GM19463 (cell line): ENCODE data around the gene CDKL2.
"Not testable (repeated sequence)": the region's sequence is repeated elsewhere in the genome, so short reads cannot be mapped to it uniquely, and the experiment has no call there.

Source experiments
- ATAC-seq: cut with Tn5 transposase; IDR thresholded peaks from one replicate; pipeline ENCODE4 v1.9.1; 2021; ENCODE audit warnings: mild to moderate bottlenecking, moderate library complexity; ENCODE audit not compliant: unreplicated experiment

The CDKL2 gene

DNA sequence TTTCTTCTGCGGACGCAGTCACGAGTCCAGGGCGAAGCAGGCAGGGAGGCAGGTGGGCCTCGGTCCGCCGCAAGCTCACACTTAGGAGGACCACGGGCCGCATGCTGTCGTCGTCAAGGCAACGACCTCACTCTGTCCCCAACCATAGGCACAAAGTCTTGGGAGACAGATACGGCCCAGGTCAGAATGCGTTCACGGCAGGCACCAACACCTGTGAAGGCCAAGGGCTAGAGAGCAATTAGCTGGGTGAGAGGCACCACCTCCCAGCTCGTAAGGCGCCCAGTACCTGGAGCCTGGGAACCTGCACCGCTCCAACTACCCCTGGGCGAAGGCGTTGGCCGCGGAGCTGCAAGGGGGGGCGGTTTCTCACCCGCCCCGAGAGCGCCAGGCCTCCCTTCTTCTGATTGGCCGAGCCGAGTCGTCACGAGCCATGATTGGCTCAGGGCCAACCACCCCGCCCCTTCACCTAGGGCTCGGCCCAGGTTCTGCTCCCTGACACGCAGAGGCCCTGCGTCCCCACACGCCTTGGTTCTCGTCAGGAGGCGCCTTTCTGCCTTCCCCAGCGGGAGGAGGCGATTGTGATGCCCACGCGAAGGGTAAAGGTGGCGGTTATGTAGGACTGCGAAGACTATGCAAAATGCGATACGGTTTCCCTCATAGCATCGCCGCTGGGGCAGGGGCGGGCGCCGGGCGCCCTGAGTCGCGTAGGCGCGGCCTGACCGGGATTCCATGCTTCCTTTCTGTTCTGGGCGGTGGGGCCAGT lies at the start of gene CDKL2:
TSS of gene CDKL2 (minus strand) at position 355 of the 763 bp plus-strand sequence. CDS start 4,540 bp downstream, outside the sequence.
- ATAC-seq: peak; percentile 99

DNA sequence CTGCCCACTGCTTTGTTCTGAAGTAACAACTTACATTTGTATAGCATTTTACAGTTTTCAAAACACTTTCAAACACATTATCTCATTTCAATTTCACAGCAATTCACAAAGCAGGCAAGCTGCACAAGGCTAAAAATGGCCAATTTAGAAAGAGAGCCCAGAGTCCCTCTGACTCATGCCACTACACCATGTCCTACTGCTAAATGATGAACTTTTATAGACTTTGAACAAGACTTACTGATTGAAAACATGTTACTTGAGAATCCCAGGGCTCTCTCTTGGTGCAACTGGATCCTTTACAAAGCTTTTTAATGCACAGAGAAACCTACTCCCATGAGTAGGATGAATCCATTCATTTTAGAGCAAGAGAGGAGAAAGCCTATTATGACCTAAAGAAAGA lies 48.6 kb upstream of the CDKL2 start:
- ATAC-seq: no peak

GRCh38 chr4:75678473-75678872 lies 48.1 kb upstream of the CDKL2 start:
- no peak for ATAC-seq

GRCh38 chr4:75675004-75675531 lies 44.7 kb upstream of the CDKL2 start:
- ATAC-seq: no peak

DNA sequence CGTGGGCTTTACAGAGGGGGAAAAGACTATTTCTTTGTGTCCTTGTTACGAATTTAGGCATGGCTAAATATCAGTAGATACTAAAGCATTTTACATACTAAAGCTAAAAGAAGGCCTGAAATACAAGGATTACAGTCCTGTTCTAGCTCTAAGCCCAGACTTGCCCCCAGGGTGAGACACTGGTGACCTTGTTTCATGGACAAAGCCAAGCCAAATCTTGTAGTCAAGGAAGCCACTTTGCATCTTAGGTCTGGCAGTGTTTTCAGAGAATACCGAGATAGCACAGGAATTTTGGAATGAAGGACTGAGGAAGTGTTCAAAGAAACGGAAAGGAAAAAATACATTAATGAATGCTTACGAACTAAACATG lies 43.6 kb upstream of the CDKL2 start:
- no peak for ATAC-seq

- ATAC-seq: peak; percentile 93
These were observed 43.0 kb upstream of the CDKL2 start, which contains the start of gene G3BP2 for GRCh38 chr4:75673027-75673958. TSS of gene G3BP2 (minus strand) at chr4:75673411. CDS start at chr4:75662025, 11,386 bp downstream.

DNA sequence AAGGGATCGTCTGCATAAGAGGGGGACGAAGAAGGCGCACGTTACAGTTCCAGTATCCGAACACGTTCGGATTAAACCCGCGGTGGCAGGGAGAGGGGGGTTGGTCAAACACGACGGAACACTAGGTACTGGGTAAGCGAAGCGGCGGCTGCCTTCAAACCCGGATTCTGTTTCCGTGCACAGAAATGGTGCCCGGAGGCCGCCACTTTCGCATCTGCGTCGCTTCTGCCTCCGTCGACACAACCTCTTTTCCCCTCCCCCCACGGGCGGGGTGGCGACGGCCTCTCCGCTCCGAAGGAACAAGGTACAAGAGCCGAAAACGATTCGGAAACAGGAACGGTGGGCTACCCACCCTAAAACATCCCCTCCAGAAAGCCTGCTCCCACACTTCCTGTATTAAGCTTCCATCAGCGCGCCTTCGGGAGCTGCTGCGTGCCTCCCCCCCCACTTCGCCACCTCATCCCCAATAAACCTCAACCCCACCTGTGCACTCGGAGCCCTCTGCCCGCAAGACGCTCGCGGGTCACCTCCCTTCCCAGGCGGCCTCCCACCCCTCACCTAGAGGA lies 42.2 kb upstream of the CDKL2 start:
- ATAC-seq: peak; percentile 18

- no peak for ATAC-seq
These were observed 41.6 kb upstream of the CDKL2 start for GRCh38 chr4:75671802-75672421.

DNA sequence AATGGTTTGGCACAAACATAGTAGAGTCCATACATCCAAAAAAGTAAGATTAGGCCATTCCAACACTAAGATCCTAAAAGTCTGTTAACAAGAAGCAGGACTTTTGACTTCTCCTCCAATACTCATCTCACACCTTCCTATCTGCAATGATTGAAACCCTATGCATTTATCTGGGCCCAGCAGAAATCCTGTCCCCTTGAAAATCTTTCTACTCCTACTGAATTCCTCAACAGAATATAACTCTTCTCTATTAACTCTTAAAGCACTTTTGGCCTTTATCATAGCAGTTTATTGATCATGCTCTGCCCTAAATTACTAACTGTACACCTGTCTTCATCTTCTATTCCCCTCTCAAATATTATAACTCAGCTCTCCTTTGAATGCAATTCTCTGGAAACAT lies 38.3 kb upstream of the CDKL2 start:
- no peak for ATAC-seq

DNA sequence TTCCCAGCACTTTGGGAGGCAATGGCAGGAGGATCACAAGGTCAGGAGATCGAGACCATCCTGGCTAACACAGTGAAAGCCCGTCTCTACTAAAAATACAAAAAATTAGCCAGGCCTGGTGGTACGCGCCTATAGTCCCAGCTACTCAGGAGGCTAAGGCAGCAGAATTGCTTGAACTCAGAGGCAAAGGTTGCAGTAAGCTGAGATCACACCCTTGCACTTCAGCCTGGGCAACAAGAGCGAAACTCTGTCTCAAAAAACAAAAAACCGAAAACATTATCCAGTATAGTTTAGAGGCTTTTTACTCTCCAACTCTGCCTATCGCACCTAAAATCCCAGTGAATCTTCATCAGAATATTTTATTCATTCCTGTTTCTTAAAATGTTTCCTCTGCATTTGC lies 37.3 kb upstream of the CDKL2 start:
- not testable (repeated sequence) for ATAC-seq

- no peak for ATAC-seq
These were observed 36.0 kb upstream of the CDKL2 start for GRCh38 chr4:75666299-75666698.

GRCh38 chr4:75664604-75665003 lies 34.3 kb upstream of the CDKL2 start:
- ATAC-seq: not testable (repeated sequence)

DNA sequence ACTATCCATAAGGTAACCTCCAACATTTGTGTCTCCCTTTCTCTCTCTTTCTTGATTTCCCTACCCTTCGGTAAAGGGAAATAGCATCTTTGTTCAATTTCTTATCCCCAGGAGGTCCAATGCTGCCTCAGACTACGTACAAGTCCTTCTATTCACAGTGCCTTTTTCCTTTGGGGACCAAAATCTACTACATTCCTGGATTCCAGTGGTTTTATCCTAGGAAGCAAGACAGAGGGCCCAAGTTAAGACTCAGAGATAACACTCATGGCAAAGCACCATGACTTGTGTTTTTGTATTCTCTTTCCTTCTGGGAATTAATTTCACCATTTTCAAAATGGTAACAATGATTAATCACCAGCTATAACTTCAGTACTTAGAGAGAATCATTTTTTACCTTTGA lies 32.3 kb upstream of the CDKL2 start:
- no peak for ATAC-seq

DNA sequence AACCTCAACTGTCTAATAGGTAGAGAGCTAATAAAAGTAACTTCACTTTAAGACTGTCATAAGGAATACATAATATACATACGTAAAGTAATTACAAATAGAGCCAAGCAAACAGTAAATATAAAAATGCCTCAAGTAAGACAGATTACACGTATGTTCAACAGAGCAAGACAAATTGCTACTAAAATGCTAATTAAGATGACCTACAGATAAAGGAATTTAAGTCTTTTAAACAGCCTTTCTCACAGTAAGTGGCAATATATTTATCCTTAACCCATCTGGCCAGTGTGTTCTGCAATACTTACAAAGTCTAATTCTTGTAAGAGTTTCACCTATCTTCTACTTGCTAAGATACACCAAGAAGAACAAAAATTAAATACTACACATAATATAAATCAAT lies 30.2 kb upstream of the CDKL2 start:
- no peak for ATAC-seq

- ATAC-seq: no peak
These were observed 29.2 kb upstream of the CDKL2 start for GRCh38 chr4:75659512-75660031.

- no peak for ATAC-seq
These were observed 28.5 kb upstream of the CDKL2 start for GRCh38 chr4:75658876-75659275.

- ATAC-seq: no peak
These were observed 25.2 kb upstream of the CDKL2 start for GRCh38 chr4:75655562-75655961.

GRCh38 chr4:75654905-75655304 lies 24.6 kb upstream of the CDKL2 start:
- no peak for ATAC-seq

DNA sequence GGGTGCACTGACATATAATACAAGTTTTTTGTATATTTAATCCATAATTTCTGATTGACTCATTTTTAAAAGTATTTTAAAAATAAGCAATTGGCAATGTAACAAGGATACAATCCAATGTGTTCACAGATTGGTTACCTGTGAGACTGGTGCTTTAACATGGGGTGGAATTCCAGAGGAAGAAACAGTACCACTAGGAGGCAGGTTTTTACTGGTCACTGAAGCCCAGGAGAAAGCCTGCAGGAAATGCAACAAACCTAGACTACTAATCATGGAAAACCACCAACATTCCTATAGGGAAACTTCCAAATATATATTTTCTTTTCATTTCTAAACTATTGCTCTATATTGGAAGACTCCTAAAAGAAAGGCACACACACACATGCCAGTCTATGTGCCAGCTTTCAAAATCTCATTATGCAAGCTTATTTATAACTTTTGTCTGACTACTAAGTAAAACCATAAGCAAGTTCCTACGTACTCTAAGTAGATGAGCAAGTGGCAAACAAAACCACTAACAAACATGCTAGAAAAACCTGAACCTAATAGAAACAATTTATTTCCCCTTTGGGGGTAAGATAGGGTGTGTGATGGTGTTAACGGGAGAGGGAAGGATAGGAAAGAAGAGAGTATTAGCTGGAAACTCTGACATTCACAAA lies 23.6 kb upstream of the CDKL2 start:
- no peak for ATAC-seq

- no peak for ATAC-seq
These were observed 13.8 kb upstream of the CDKL2 start for GRCh38 chr4:75644095-75644494.
